AG09309 (cell line): ENCODE results near the gene ADH4.

Experiments
- DNase-seq: peaks from one replicate; pipeline ENCODE4 v3.0.0-alpha.2; 2010; ENCODE audit warnings: low read depth
- H3K4me3 ChIP-seq: 2 replicates; pipeline ENCODE4 v1.5.1; 2011; ENCODE audit warnings: mild to moderate bottlenecking, low read depth, low read length, moderate library complexity; ENCODE audit not compliant: control insufficient read depth
- TF ChIP-seq, protein P1 (sequence below): IDR thresholded peaks from 2 replicates; pipeline ENCODE4 v1.5.1; 2011; ENCODE audit warnings: mild to moderate bottlenecking, low read depth, low read length, inconsistent platforms; ENCODE audit not compliant: insufficient read depth, control insufficient read depth; ENCODE audit errors: missing control alignments

The ADH4 gene

DNA sequence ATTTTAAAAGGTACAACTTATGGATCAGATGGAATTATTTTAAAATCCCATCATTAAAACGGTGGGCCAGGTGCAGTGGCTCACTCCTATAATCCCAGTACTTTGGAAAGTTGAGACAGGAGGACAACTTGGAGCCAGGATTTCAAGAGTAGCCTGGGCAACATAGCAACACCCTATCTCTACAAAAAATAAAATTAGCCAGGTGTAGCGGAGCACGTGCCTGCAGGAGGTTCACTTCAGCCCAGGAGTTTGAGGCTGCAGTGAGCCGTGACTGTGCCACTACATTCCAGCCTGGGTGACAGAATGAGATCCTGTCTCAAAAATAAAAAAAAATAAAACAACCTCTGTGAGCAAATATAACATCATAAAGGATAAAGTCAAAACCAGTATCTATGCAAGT is 66.9 kb downstream of the ADH4 start:
- no peak overlapping the region for H3K4me3 ChIP-seq
- TF ChIP-seq, protein P1, sequence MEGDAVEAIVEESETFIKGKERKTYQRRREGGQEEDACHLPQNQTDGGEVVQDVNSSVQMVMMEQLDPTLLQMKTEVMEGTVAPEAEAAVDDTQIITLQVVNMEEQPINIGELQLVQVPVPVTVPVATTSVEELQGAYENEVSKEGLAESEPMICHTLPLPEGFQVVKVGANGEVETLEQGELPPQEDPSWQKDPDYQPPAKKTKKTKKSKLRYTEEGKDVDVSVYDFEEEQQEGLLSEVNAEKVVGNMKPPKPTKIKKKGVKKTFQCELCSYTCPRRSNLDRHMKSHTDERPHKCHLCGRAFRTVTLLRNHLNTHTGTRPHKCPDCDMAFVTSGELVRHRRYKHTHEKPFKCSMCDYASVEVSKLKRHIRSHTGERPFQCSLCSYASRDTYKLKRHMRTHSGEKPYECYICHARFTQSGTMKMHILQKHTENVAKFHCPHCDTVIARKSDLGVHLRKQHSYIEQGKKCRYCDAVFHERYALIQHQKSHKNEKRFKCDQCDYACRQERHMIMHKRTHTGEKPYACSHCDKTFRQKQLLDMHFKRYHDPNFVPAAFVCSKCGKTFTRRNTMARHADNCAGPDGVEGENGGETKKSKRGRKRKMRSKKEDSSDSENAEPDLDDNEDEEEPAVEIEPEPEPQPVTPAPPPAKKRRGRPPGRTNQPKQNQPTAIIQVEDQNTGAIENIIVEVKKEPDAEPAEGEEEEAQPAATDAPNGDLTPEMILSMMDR = no peak
- no peak for DNase-seq

DNA sequence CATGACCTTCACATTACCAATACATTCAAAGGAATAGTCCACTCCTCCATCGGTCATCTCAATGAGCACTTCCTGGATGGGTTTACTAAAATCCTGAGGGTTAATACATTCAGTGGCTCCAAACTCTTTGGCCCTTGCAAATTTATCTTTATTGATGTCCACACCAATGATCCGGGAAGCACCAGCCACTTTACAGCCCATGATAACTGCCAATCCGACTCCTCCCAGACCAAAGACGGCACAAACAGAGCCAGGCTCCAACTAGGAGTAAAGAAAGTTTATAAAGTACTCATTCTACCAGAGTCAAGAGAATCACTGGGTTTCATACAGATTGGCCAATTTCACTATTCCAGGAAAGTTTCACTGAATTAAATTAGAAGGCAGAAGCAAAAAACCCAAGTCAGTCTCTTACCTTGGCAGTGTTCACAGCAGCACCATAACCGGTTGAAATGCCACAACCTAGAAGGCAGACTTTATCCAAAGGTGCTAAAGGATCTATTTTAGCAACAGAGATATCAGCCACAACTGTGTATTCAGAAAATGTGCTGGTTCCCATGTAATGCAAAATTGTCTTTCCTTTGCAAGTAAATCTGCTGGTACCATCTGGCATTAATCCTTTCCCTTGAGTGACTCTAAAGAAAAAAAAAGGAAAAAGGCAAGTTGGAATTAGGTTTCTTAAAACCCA is 67.7 kb downstream of the ADH4 start:
- TF ChIP-seq, protein P1 = no peak
- DNase-seq = no peak
- no peak overlapping the region for H3K4me3 ChIP-seq

DNA sequence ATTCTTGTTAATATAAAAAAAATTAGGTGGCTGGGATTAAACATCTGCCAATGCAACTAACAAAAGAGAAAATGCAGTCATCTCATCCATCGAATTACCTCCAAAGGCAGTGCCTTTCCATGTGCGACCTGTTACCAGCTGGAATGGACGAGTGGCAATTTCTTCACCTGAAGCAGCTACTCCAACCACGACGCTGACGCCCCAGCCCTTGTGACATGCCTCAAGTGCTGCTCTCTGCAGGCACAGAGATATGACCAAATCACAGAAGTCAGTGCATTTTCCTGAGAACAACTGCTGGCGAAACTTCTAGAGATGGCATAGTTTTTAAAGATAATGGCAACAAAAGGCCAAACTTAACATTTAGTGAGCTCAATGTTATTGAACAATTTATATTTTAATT is 69.3 kb downstream of the ADH4 start:
- no peak for DNase-seq
- TF ChIP-seq, protein P1 = no peak
- H3K4me3 ChIP-seq = no peak overlapping the region
